ENCODE data around the gene ACTC1. TPM values are rescaled to one million over a fixed set of nuclear protein-coding genes. Genes with fewer than 3 reads are reported as not detected.

ACTC1 gene
- total RNA-seq, 2 donors from 2014 or later, result 4.9 TPM; not detected in 1

DNA sequence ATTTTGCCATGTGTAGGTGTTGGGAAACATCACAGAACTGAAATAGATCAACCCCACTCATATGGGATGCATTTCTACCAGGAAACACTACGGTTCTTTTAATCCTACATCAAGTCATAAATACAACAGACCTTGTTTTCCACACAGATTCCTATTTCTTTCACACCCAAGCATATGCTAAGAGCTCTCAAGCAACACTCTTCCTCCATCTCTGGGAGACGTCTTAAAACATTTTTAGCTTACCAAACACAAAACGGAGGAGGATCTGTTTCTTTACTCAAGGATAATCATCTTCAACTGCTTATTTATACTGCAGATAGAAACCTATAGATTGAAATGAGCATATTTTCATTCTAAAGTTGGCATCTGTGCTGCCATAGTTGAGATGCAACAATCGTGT lies 45.7 kb downstream of the ACTC1 start:
- H3K4me1 ChIP-seq, result no peaks in the 10 kb centered on the region
- DNase-seq, result no peak
- peaks cover 16% of the 10 kb centered on the region for H3K27me3 ChIP-seq
- TF ChIP-seq, protein P1, sequence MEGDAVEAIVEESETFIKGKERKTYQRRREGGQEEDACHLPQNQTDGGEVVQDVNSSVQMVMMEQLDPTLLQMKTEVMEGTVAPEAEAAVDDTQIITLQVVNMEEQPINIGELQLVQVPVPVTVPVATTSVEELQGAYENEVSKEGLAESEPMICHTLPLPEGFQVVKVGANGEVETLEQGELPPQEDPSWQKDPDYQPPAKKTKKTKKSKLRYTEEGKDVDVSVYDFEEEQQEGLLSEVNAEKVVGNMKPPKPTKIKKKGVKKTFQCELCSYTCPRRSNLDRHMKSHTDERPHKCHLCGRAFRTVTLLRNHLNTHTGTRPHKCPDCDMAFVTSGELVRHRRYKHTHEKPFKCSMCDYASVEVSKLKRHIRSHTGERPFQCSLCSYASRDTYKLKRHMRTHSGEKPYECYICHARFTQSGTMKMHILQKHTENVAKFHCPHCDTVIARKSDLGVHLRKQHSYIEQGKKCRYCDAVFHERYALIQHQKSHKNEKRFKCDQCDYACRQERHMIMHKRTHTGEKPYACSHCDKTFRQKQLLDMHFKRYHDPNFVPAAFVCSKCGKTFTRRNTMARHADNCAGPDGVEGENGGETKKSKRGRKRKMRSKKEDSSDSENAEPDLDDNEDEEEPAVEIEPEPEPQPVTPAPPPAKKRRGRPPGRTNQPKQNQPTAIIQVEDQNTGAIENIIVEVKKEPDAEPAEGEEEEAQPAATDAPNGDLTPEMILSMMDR (IDR thresholded peaks at IDR 0.05), result no peak
- H3K9me3 ChIP-seq, result no peaks in the 10 kb centered on the region
- intact Hi-C loops (cut with DNase I), result no loop called here
- H3K4me3 ChIP-seq, result no peak overlapping the region
- H3K9ac ChIP-seq (ENCODE audit: low read depth in 2 of 2, low read length in 2 of 2), result no peak overlapping the region
- no peak overlapping the region for H3K27ac ChIP-seq
- no peaks in the 10 kb centered on the region for H3K36me3 ChIP-seq

Other genes starting within 250 kb of the ACTC1 start
- gene GOLGA8B, start 211.9 kb downstream of the ACTC1 start, total RNA-seq, result 10 to 100 TPM; 10.2 to 20.7 TPM
- not detected for gene GJD2, start 40.6 kb downstream of the ACTC1 start, total RNA-seq
- 10 to 100 TPM; 26.5 to 27.0 TPM for gene AQR, start 174.2 kb upstream of the ACTC1 start, total RNA-seq
- gene ZNF770, start 192.7 kb upstream of the ACTC1 start, total RNA-seq, result 10 to 100 TPM; 29.1 to 31.9 TPM